ENCODE results near the gene TTC22. TPM values are rescaled to one million over a fixed set of nuclear protein-coding genes. Genes with fewer than 3 reads are reported as not detected.

The TTC22 gene
- total RNA-seq, 3 donors from 2014 or later = 51.6 to 122 (median 70.8) TPM

- Histone ChIP-seq H3K4me1 (ENCODE audit: low read depth) (peaks cover 68% of the 10 kb centered on the region), H3K36me3 (ENCODE audit: low read depth) (no peaks in the 10 kb centered on the region), H3K9me3 (no peaks in the 10 kb centered on the region), H3K4me3 (no peak overlapping the region)
- DNase-seq = peak; percentile 67 to 76 (median 69)
- TF ChIP-seq CTCF (IDR thresholded peaks at IDR 0.05) = no peak
- ATAC-seq = peak; percentile 41
- intact Hi-C loops (cut with DNase I, micrococcal nuclease) = no loop called here
Measured at GRCh38 chr1:54798769-54799641, 2.1 kb downstream of the TTC22 start.

GRCh38 chr1:54798206-54798605 is 2.9 kb downstream of the TTC22 start:
- no peak for TF ChIP-seq CTCF (IDR thresholded peaks at IDR 0.05)
- DNase-seq = peak in 2 of 3 donors; percentile 59 to 61
- ATAC-seq = peak; percentile 10
- H3K4me1 ChIP-seq (ENCODE audit: low read depth) = peaks cover 74% of the 10 kb centered on the region
- intact Hi-C loops (cut with DNase I, micrococcal nuclease) = no loop called here
- no peaks in the 10 kb centered on the region for H3K36me3 ChIP-seq (ENCODE audit: low read depth)
- H3K4me3 ChIP-seq = no peak overlapping the region
- H3K9me3 ChIP-seq = no peaks in the 10 kb centered on the region

GRCh38 chr1:54796902-54797301 is 4.2 kb downstream of the TTC22 start:
- DNase-seq (peak in 1 of 3 donors; percentile 23), ATAC-seq (no peak)
- peaks cover 77% of the 10 kb centered on the region for H3K4me1 ChIP-seq (ENCODE audit: low read depth)
- intact Hi-C loops (cut with DNase I, micrococcal nuclease) = no loop called here
- H3K9me3 ChIP-seq = no peaks in the 10 kb centered on the region
- H3K4me3 ChIP-seq = no peak overlapping the region
- no peaks in the 10 kb centered on the region for H3K36me3 ChIP-seq (ENCODE audit: low read depth)
- no peak for TF ChIP-seq CTCF (IDR thresholded peaks at IDR 0.05)

- Histone ChIP-seq H3K36me3 (ENCODE audit: low read depth) (no peaks in the 10 kb centered on the region), H3K9me3 (no peaks in the 10 kb centered on the region), H3K4me3 (no peak overlapping the region), H3K4me1 (ENCODE audit: low read depth) (peaks cover 73% of the 10 kb centered on the region)
- no peak for TF ChIP-seq CTCF (IDR thresholded peaks at IDR 0.05)
- ATAC-seq (peak; percentile 72), DNase-seq (peak; percentile 90 to 91 (median 91))
- intact Hi-C loops (cut with DNase I, micrococcal nuclease) = no loop called here
Measured at GRCh38 chr1:54795841-54796468, 5.2 kb downstream of the TTC22 start.

GRCh38 chr1:54795356-54795665 is 5.8 kb downstream of the TTC22 start:
- Histone ChIP-seq H3K4me1 (ENCODE audit: low read depth) (peaks cover 73% of the 10 kb centered on the region), H3K9me3 (no peaks in the 10 kb centered on the region), H3K4me3 (no peak overlapping the region), H3K36me3 (ENCODE audit: low read depth) (no peaks in the 10 kb centered on the region)
- no peak for ATAC-seq
- no peak for DNase-seq
- intact Hi-C loops (cut with DNase I, micrococcal nuclease) = no loop called here
- TF ChIP-seq CTCF (IDR thresholded peaks at IDR 0.05) = no peak
